Mesenchymal stem cell (in vitro differentiated cells and primary cell): Measurements from ENCODE around the gene PIGQ.

Experiments used
- DNase-seq: peaks from one replicate; pipeline ENCODE4 v3.0.0-alpha.2; 2013
- H2AFZ ChIP-seq: one replicate; pipeline ENCODE4 v1.6.1; 2013; ENCODE audit warnings: low read depth, mild to moderate bottlenecking, control low read depth, inconsistent platforms, low read length, moderate library complexity
- H2AK5ac ChIP-seq: 2 replicates; pipeline ENCODE4 v1.6.1; 2013; ENCODE audit warnings: low read length, moderate library complexity, mild to moderate bottlenecking, inconsistent platforms; ENCODE audit not compliant: severe bottlenecking
- H2BK120ac ChIP-seq: one replicate; pipeline ENCODE4 v1.6.1; 2013; ENCODE audit warnings: low read depth, mild to moderate bottlenecking, inconsistent platforms, low read length, moderate library complexity
- H2BK12ac ChIP-seq, 2 experiments: one replicate each; pipeline ENCODE4 v1.6.1; 2013; ENCODE audit warnings: inconsistent platforms in 2 of 2, low read length in 2 of 2, mild to moderate bottlenecking in 2 of 2, moderate library complexity in 2 of 2, control low read depth in 1 of 2
- H2BK15ac ChIP-seq: one replicate; pipeline ENCODE4 v1.6.1; 2013; ENCODE audit warnings: mild to moderate bottlenecking, low read depth, inconsistent platforms; ENCODE audit not compliant: poor library complexity, severe bottlenecking
- H2BK5ac ChIP-seq: 2 replicates; pipeline ENCODE4 v1.6.1; 2013; ENCODE audit warnings: low read depth, mild to moderate bottlenecking, low read length, control low read depth, inconsistent platforms; ENCODE audit not compliant: poor library complexity, severe bottlenecking
- H3K14ac ChIP-seq, 2 experiments: one replicate each; pipeline ENCODE4 v1.6.1; 2013; ENCODE audit warnings: inconsistent platforms in 2 of 2, low read length in 2 of 2, control low read depth in 1 of 2, mild to moderate bottlenecking in 1 of 2, moderate library complexity in 1 of 2
- H3K18ac ChIP-seq, 2 experiments: one replicate each; pipeline ENCODE4 v1.6.1; 2013; ENCODE audit warnings: inconsistent platforms in 2 of 2, low read length in 2 of 2, control low read depth in 1 of 2, low read depth in 1 of 2, mild to moderate bottlenecking in 1 of 2
- H3K23ac ChIP-seq, 2 experiments: one replicate each; pipeline ENCODE4 v1.6.1; 2013; ENCODE audit warnings: inconsistent platforms in 2 of 2, low read length in 2 of 2, mild to moderate bottlenecking in 2 of 2, moderate library complexity in 2 of 2, control low read depth in 1 of 2
- H3K27ac ChIP-seq: 2 replicates; pipeline ENCODE4 v1.5.1; 2013; ENCODE audit warnings: mild to moderate bottlenecking, moderate library complexity, low read length, control low read depth, inconsistent platforms; ENCODE audit not compliant: poor library complexity, severe bottlenecking
- H3K27me3 ChIP-seq, 2 experiments: 2 replicates each; pipeline versions ENCODE4 v1.6.1 to v1.7.0; 2013; ENCODE audit warnings: low read length in 2 of 2, mild to moderate bottlenecking in 2 of 2, moderate library complexity in 2 of 2, control low read depth in 1 of 2, inconsistent platforms in 1 of 2; ENCODE audit not compliant: control insufficient read depth in 1 of 2, insufficient read depth in 1 of 2
- H3K36me3 ChIP-seq, 2 experiments: 2 replicates each; pipeline versions ENCODE4 v1.6.1 to v1.7.0; 2013; ENCODE audit warnings: low read length in 2 of 2, control low read depth in 1 of 2, inconsistent platforms in 1 of 2, low read depth in 1 of 2, mild to moderate bottlenecking in 1 of 2; ENCODE audit not compliant: insufficient read depth in 2 of 2, control insufficient read depth in 1 of 2
- H3K4ac ChIP-seq, 2 experiments: one replicate each; pipeline ENCODE4 v1.6.1; 2013; ENCODE audit warnings: inconsistent platforms in 2 of 2, low read length in 2 of 2, mild to moderate bottlenecking in 2 of 2, moderate library complexity in 2 of 2, control low read depth in 1 of 2, low read depth in 1 of 2
- H3K4me1 ChIP-seq: 2 replicates; pipeline ENCODE4 v1.6.1; 2013; ENCODE audit warnings: low read depth, low read length, control low read depth; ENCODE audit not compliant: control insufficient read depth, insufficient read depth
- H3K4me2 ChIP-seq: 2 replicates; pipeline ENCODE4 v1.6.1; 2013; ENCODE audit warnings: low read length, mild to moderate bottlenecking, inconsistent platforms; ENCODE audit not compliant: poor library complexity, severe bottlenecking
- H3K4me3 ChIP-seq, 2 experiments: 2 replicates each; pipeline versions ENCODE4 v1.5.1 to v1.7.0; 2013; ENCODE audit warnings: low read length in 2 of 2, mild to moderate bottlenecking in 2 of 2, control low read depth in 1 of 2, low read depth in 1 of 2; ENCODE audit not compliant: insufficient read depth in 1 of 2
- H3K79me1 ChIP-seq: replicated peaks from 2 replicates; pipeline ENCODE4 v1.6.1; 2013; ENCODE audit warnings: mild to moderate bottlenecking, control low read depth, low read length, inconsistent platforms; ENCODE audit not compliant: poor library complexity, severe bottlenecking
- H3K9ac ChIP-seq: 2 replicates; pipeline ENCODE4 v1.7.0; 2013; ENCODE audit warnings: mild to moderate bottlenecking, low read length, moderate library complexity
- H3K9me3 ChIP-seq: 2 replicates; pipeline ENCODE4 v1.7.0; 2013; ENCODE audit warnings: mild to moderate bottlenecking, low read length; ENCODE audit not compliant: control insufficient read depth
- H4K8ac ChIP-seq: one replicate; pipeline ENCODE4 v1.6.1; 2013; ENCODE audit warnings: inconsistent platforms, mild to moderate bottlenecking, low read length, moderate library complexity
- H4K91ac ChIP-seq: one replicate; pipeline ENCODE4 v1.6.1; 2013; ENCODE audit warnings: mild to moderate bottlenecking, low read length, inconsistent platforms
- WGBS: methylation state at CpG from one replicate; pipeline ENCODE4 v1.1.7; 2013; ENCODE audit warnings: mixed read lengths; 5-methylcytosine and 5-hydroxymethylcytosine counted together

PIGQ gene

GRCh38 chr16:552171-552570, 17.6 kb upstream of the PIGQ start:
- no peak overlapping the region for H2BK5ac ChIP-seq
- H3K18ac ChIP-seq, result no peak overlapping the region
- no peak overlapping the region for H3K4me2 ChIP-seq
- H3K4me1 ChIP-seq, result peaks cover 15% of the 10 kb centered on the region
- H3K9ac ChIP-seq, result no peak overlapping the region
- 96% methylated on average over 33 of the region's 35 CpGs for WGBS
- no peak overlapping the region for H2AFZ ChIP-seq
- no peak overlapping the region for H3K14ac ChIP-seq
- peaks cover 0 to under 1% of the 10 kb centered on the region in 2 experiments for H3K27me3 ChIP-seq
- H3K23ac ChIP-seq, result no peak overlapping the region
- H2BK12ac ChIP-seq, result no peak overlapping the region
- no peak for DNase-seq
- H3K27ac ChIP-seq, result no peak overlapping the region
- H3K4ac ChIP-seq, result no peak overlapping the region
- H2AK5ac ChIP-seq, result no peak overlapping the region
- H3K36me3 ChIP-seq, result peaks cover 30 to 82% of the 10 kb centered on the region in 2 experiments
- H4K91ac ChIP-seq, result no peak overlapping the region
- no peak overlapping the region for H3K4me3 ChIP-seq
- no peaks in the 10 kb centered on the region for H3K9me3 ChIP-seq
- peaks cover 34% of the 10 kb centered on the region for H3K79me1 ChIP-seq
- no peak overlapping the region for H2BK15ac ChIP-seq
- no peak overlapping the region for H4K8ac ChIP-seq
- no peak overlapping the region for H2BK120ac ChIP-seq

DNA sequence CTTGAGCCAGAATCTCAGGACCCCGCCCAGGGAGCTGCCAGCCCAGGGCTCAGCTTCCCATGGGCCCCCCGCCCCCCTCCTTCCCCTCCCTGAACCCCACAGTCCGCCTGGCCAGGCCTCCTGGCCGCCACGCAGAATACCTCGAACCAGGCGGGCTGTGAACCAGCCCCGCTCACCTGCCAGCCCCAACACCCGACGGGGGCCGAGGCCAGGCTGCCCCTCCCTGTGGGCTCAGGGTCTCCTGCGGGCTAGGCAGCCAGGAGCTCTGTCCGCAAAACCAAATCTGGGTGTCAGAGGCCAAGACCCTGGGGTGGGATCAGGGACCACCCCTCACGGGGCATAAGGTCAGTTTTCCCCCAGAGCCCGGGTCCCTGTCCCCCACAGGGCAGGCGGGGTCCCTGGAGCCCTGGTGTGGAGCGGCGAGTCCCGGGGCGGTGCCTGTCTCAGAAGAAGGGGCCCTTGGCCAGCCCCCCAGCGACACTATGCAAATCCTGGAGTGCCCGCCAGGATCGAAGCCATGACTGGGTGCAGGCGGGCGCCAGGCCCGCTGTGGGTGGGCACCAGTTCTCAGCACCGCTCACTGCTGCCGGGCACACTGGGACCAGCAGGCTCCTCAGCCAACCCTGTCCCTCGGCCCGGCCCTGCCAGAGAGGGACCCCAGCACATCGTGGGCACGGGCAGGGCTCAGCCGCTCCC, 16.0 kb upstream of the PIGQ start:
- H3K18ac ChIP-seq, result no peak overlapping the region
- H4K8ac ChIP-seq, result no peak overlapping the region
- no peak overlapping the region for H3K4me2 ChIP-seq
- no peak overlapping the region for H2BK12ac ChIP-seq
- WGBS, result 96% methylated on average over 33 of the region's 33 CpGs
- H2AK5ac ChIP-seq, result no peak overlapping the region
- peaks cover 24 to 69% of the 10 kb centered on the region in 2 experiments for H3K36me3 ChIP-seq
- H3K27ac ChIP-seq, result no peak overlapping the region
- no peak overlapping the region for H3K23ac ChIP-seq
- H4K91ac ChIP-seq, result no peak overlapping the region
- H3K4me1 ChIP-seq, result peaks cover 20% of the 10 kb centered on the region
- peaks cover 12% of the 10 kb centered on the region in 2 experiments for H3K27me3 ChIP-seq
- H3K4ac ChIP-seq, result no peak overlapping the region
- no peaks in the 10 kb centered on the region for H3K9me3 ChIP-seq
- no peak overlapping the region for H2BK5ac ChIP-seq
- no peak overlapping the region for H2AFZ ChIP-seq
- H3K9ac ChIP-seq, result peak overlapping the region; percentile 29
- H2BK15ac ChIP-seq, result no peak overlapping the region
- peaks cover 20% of the 10 kb centered on the region for H3K79me1 ChIP-seq
- H2BK120ac ChIP-seq, result no peak overlapping the region
- DNase-seq, result no peak
- H3K14ac ChIP-seq, result no peak overlapping the region
- no peak overlapping the region for H3K4me3 ChIP-seq

DNA sequence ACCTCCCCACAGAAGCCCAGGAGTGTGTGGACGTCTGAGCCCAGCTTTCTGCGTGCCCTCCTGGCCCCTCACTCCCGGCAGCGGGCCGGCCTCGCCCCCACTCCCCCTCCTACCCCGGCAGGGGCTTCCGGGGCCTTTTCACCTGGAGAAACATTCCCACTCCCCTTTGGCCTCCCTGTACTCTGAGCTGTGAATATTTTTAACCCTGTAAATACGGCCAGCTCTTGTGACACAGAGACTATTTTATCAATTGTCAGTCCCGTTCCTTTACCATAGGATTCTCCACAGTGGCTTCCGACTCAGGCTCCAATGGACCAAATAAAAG, 15.5 kb upstream of the PIGQ start:
- peaks cover 22 to 64% of the 10 kb centered on the region in 2 experiments for H3K36me3 ChIP-seq
- no peak overlapping the region for H2AK5ac ChIP-seq
- H3K18ac ChIP-seq, result no peak overlapping the region
- DNase-seq, result no peak
- H3K9ac ChIP-seq, result peak overlapping the region; percentile 29
- no peaks in the 10 kb centered on the region for H3K9me3 ChIP-seq
- no peak overlapping the region for H2BK5ac ChIP-seq
- peaks cover 17% of the 10 kb centered on the region in 2 experiments for H3K27me3 ChIP-seq
- H2BK120ac ChIP-seq, result no peak overlapping the region
- no peak overlapping the region for H3K27ac ChIP-seq
- peaks cover 24% of the 10 kb centered on the region for H3K4me1 ChIP-seq
- H2BK15ac ChIP-seq, result no peak overlapping the region
- H3K4ac ChIP-seq, result no peak overlapping the region
- no peak overlapping the region for H3K4me3 ChIP-seq
- H4K8ac ChIP-seq, result no peak overlapping the region
- H3K79me1 ChIP-seq, result peaks cover 19% of the 10 kb centered on the region
- no peak overlapping the region for H4K91ac ChIP-seq
- H3K4me2 ChIP-seq, result no peak overlapping the region
- no peak overlapping the region for H3K23ac ChIP-seq
- H3K14ac ChIP-seq, result no peak overlapping the region
- H2BK12ac ChIP-seq, result no peak overlapping the region
- 83% methylated on average over 11 of the region's 11 CpGs for WGBS
- H2AFZ ChIP-seq, result no peak overlapping the region

- no peak overlapping the region for H3K18ac ChIP-seq
- peaks cover 21 to 23% of the 10 kb centered on the region in 2 experiments for H3K27me3 ChIP-seq
- no peak overlapping the region for H2AK5ac ChIP-seq
- H4K91ac ChIP-seq, result peak overlapping the region; percentile 1
- no peak overlapping the region for H3K4ac ChIP-seq
- no peak overlapping the region for H2BK5ac ChIP-seq
- H2BK120ac ChIP-seq, result no peak overlapping the region
- H3K4me2 ChIP-seq, result no peak overlapping the region
- no peak overlapping the region for H3K27ac ChIP-seq
- peak overlapping the region in 1 of 2 experiments; percentile 61 for H3K4me3 ChIP-seq
- H4K8ac ChIP-seq, result no peak overlapping the region
- peaks cover 15% of the 10 kb centered on the region for H3K79me1 ChIP-seq
- DNase-seq, result peak; percentile 48
- peaks cover 19 to 59% of the 10 kb centered on the region in 2 experiments for H3K36me3 ChIP-seq
- H3K4me1 ChIP-seq, result peaks cover 29% of the 10 kb centered on the region
- H2BK15ac ChIP-seq, result no peak overlapping the region
- H3K9ac ChIP-seq, result peak overlapping the region; percentile 80
- 80% methylated on average over 54 of the region's 54 CpGs for WGBS
- no peak overlapping the region for H3K23ac ChIP-seq
- H2AFZ ChIP-seq, result no peak overlapping the region
- H2BK12ac ChIP-seq, result no peak overlapping the region
- no peaks in the 10 kb centered on the region for H3K9me3 ChIP-seq
- H3K14ac ChIP-seq, result no peak overlapping the region
Observed at GRCh38 chr16:554640-555365, 15.0 kb upstream of the PIGQ start.
